Choroid plexus epithelial cell (primary cell): Measurements from ENCODE around the gene MNAT1.

Experiments
- DNase-seq: peaks from one replicate; pipeline ENCODE4 v3.0.0-alpha.2; 2010; ENCODE audit warnings: low read depth
- H3K4me3 ChIP-seq: 2 replicates; pipeline ENCODE4 v1.5.1; 2011; ENCODE audit warnings: low read depth, mild to moderate bottlenecking, control low read depth, low read length, moderate library complexity
- CTCF ChIP-seq: conservative IDR thresholded peaks from 2 replicates; pipeline ENCODE4 v1.5.1; 2011; ENCODE audit warnings: low read depth, mild to moderate bottlenecking, control low read depth, inconsistent platforms, low read length, moderate library complexity

MNAT1 gene

GRCh38 chr14:60707858-60708257 is 26.7 kb upstream of the MNAT1 start:
- TF ChIP-seq CTCF, result no peak
- no peak overlapping the region for H3K4me3 ChIP-seq
- DNase-seq, result no peak

- H3K4me3 ChIP-seq, result no peak overlapping the region
- no peak for DNase-seq
- TF ChIP-seq CTCF, result no peak
These were observed 24.1 kb upstream of the MNAT1 start for GRCh38 chr14:60710494-60710893.

- no peak overlapping the region for H3K4me3 ChIP-seq
- no peak for TF ChIP-seq CTCF
- DNase-seq, result no peak
These were observed 21.0 kb upstream of the MNAT1 start for GRCh38 chr14:60713513-60713912.

GRCh38 chr14:60720391-60720790 is 14.2 kb upstream of the MNAT1 start:
- no peak for TF ChIP-seq CTCF
- H3K4me3 ChIP-seq, result peak overlapping the region; percentile 88
- DNase-seq, result no peak

GRCh38 chr14:60720962-60721325 is 13.6 kb upstream of the MNAT1 start:
- TF ChIP-seq CTCF, result no peak
- peak overlapping the region; percentile 88 for H3K4me3 ChIP-seq
- DNase-seq, result no peak

- peak; percentile 44 for TF ChIP-seq CTCF
- H3K4me3 ChIP-seq, result peak overlapping the region; percentile 88
- DNase-seq, result peak; percentile 55
These were observed 13.0 kb upstream of the MNAT1 start for GRCh38 chr14:60721326-60722106.

GRCh38 chr14:60722107-60722356 is 12.5 kb upstream of the MNAT1 start:
- no peak for TF ChIP-seq CTCF
- DNase-seq, result peak; percentile 46
- H3K4me3 ChIP-seq, result peak overlapping the region; percentile 88
